Ectodermal cell (in vitro differentiated cells): ENCODE measurements around the gene GPATCH2L.

Experiments
- H3K27ac ChIP-seq: 2 replicates; pipeline ENCODE4 v1.7.0; 2013; ENCODE audit warnings: mild to moderate bottlenecking, low read depth, low read length; ENCODE audit not compliant: insufficient read depth, poor library complexity, severe bottlenecking
- H3K27me3 ChIP-seq: 2 replicates; pipeline ENCODE4 v1.7.0; 2013; ENCODE audit warnings: mild to moderate bottlenecking, low read length; ENCODE audit not compliant: insufficient read depth, control insufficient read depth, poor library complexity, severe bottlenecking
- H3K36me3 ChIP-seq: one replicate; pipeline ENCODE4 v1.7.0; 2013; ENCODE audit warnings: low read length; ENCODE audit not compliant: control insufficient read depth, insufficient read depth
- H3K4me1 ChIP-seq: one replicate; pipeline ENCODE4 v1.7.0; 2013; ENCODE audit warnings: low read length; ENCODE audit not compliant: control insufficient read depth, insufficient read depth
- H3K4me3 ChIP-seq: 2 replicates; pipeline ENCODE4 v1.7.0; 2013; ENCODE audit warnings: low read depth, low read length, control low read depth; ENCODE audit not compliant: insufficient read depth
- H3K9me3 ChIP-seq: 2 replicates; pipeline ENCODE4 v1.7.0; 2013; ENCODE audit warnings: mild to moderate bottlenecking, low read length, moderate library complexity; ENCODE audit not compliant: control insufficient read depth
- WGBS, 2 experiments: methylation state at CpG; one replicate each; pipeline ENCODE4 v1.1.7; 2013; ENCODE audit warnings: missing lambda C conversion rate in 2 of 2; 5-methylcytosine and 5-hydroxymethylcytosine counted together

The GPATCH2L gene

DNA sequence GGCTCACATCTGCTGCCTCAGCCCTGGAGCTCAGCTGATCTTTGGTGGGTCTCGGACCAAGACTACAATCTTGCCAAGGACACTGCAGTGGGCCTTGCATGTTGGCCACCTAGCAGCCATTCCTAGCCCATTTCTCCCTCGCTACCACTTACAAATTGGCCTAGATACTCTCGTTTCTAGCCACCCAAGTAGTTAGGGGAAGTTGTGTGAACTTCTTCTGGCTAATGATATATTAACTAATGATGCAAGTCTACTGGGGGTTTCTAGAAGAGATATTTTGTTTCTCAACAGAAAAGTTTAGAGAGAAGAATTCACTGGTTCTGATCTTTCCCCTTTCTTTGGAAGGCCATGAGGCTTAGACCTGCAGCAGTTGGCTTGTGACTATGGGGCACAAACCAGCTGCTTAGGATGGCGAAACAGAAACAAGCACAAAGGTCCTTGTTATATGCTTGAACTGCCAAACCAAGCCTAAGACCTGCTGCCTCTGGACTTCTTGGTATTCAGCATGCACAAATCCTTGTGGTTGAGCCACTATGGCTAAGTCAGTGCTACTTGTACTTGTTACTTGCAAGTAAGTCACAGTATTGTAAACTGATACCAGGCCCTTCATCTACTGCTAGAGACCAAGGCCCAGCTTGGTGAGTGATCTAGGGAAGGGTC, 30.5 kb upstream of the GPATCH2L start:
- no peaks in the 10 kb centered on the region for H3K9me3 ChIP-seq
- H3K27me3 ChIP-seq: no peaks in the 10 kb centered on the region
- H3K36me3 ChIP-seq: no peaks in the 10 kb centered on the region
- H3K27ac ChIP-seq: no peak overlapping the region
- peaks cover 5% of the 10 kb centered on the region for H3K4me1 ChIP-seq
- no peak overlapping the region for H3K4me3 ChIP-seq
- WGBS, 2 experiments: 70 to 73% methylated on average over 4 of the region's 4 CpGs

DNA sequence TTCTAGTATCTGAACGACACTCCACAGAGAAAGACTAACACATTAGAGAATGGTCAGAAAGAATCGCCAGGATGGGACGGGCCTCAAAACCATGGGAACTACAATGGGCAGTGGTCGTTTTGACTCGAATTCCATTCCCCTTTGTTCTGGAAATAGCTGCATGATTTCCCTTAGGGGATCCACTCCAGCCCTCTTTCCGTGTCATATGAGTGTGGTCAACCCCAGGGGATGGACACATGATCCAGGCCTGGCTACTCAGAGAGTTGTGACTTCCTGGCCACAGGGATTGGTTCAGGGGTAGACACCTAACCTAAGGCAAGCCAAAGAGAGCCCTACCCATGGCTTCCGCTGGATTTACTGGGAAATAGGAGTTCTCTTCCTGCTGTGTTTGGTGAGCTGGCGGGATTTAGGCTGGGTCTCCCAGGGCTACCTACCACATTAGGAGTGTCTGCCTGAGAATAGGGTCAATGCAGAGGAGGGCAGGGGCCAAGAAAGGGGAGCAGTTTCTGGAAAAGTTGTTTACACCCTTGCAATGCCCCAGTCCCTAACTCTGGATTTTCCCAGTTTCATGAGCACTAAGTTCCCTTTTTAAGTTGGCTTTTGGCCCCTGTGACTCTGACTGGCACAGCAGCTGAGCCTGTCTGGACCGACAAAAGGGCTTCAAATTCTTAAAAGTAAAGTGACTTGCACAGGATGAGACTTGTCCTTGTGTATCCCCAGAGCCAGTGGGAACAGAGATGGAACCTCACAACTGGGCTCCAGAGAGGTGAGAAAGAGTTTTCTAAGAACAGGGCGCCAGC, 28.1 kb upstream of the GPATCH2L start:
- H3K27me3 ChIP-seq: no peaks in the 10 kb centered on the region
- no peak overlapping the region for H3K4me3 ChIP-seq
- no peaks in the 10 kb centered on the region for H3K36me3 ChIP-seq
- 77 to 80% methylated on average over 10 of the region's 10 CpGs for WGBS, 2 experiments
- H3K27ac ChIP-seq: no peak overlapping the region
- H3K4me1 ChIP-seq: no peaks in the 10 kb centered on the region
- H3K9me3 ChIP-seq: no peaks in the 10 kb centered on the region

DNA sequence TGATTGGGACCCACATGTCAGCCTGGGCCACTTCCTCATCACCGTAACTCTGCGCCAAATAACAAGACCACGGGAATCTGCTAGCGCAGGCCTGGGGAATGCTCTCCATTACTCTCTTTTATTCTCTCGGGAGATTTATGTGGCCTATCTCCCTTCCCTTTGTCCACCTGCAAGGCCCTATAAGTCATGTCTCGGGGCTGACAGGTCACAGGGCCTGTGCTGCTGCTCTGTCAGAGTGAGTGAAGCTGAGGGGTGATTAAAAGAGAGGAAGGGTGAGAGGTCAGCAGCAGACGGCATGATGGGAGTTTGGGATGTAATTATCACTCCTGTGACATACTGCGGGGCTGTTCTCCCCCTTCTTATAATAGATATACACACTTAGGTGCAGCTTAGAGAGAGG, 26.2 kb upstream of the GPATCH2L start:
- 95 to 96% methylated on average over 6 to 8 of the region's 8 CpGs for WGBS, 2 experiments
- H3K27me3 ChIP-seq: peaks cover under 1% of the 10 kb centered on the region

DNA sequence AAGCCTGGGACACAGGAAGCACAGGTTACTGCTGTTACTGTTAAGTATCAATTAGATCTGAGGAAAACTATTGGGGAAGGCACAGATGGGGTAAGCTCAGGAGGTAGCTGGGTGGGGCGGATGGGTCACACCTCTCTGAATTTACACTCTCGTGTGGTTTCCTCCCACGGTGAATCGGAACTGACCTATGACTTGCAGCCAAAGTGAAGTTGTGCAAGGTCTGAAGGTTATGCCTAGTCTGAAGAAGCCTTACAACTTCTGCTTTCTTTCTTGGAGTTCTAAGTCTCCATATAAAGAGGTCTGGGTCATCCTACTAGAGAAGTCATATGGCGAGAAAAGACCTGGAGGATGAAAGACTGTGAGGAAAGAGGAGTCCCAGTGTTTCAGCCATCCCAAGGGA, 25.6 kb upstream of the GPATCH2L start:
- Histone ChIP-seq H3K9me3 (no peaks in the 10 kb centered on the region), H3K4me1 (peaks cover 5% of the 10 kb centered on the region), H3K27ac (no peak overlapping the region), H3K36me3 (no peaks in the 10 kb centered on the region), H3K4me3 (no peak overlapping the region), H3K27me3 (peaks cover 6% of the 10 kb centered on the region)
- WGBS, 2 experiments: 93 to 96% methylated on average over 5 of the region's 5 CpGs

More for the DNA sequence above, 26.2 kb upstream of the GPATCH2L start:
- H3K27ac ChIP-seq: no peak overlapping the region
- H3K4me3 ChIP-seq: no peak overlapping the region
- no peaks in the 10 kb centered on the region for H3K36me3 ChIP-seq
- H3K4me1 ChIP-seq: no peaks in the 10 kb centered on the region
- no peaks in the 10 kb centered on the region for H3K9me3 ChIP-seq

DNA sequence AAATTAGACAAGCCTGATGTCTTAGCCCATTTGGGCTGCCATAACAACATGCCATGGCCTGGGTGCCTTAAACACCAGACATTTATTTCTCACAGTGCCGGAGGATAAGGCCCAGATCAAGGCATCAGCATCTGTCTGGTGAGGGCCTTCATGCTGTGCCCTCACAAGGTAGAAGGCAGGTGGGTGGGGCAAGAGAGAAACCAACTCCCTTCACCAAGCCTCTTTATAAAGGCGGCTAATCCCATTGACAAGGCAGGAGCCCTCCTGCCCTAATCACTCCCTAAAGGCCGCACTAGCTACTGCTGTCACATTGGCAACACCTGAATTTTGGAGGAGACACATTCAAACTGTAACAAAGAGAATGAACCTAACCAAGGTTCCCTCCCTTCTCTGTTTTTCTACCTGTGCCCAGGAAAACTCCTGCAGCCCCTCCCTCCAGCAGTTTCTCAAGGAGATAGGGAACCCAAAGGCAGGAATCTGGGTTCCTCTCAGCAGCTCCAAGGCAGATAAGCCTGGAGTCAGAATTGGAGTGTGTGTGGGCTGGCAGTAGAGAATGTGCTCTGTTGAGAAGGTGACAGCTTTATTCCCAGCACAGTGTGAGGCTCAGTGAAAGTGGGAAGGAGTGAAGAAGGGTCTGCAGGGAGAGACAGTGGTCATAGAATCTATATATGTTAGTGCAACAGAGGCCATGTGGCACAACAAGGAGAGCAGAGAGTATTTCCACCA, 21.7 kb upstream of the GPATCH2L start:
- WGBS, 2 experiments: 34 to 72% methylated on average over 2 to 3 of the region's 3 CpGs
- Histone ChIP-seq H3K4me1 (peaks cover 18% of the 10 kb centered on the region), H3K27me3 (peaks cover 17% of the 10 kb centered on the region)

DNA sequence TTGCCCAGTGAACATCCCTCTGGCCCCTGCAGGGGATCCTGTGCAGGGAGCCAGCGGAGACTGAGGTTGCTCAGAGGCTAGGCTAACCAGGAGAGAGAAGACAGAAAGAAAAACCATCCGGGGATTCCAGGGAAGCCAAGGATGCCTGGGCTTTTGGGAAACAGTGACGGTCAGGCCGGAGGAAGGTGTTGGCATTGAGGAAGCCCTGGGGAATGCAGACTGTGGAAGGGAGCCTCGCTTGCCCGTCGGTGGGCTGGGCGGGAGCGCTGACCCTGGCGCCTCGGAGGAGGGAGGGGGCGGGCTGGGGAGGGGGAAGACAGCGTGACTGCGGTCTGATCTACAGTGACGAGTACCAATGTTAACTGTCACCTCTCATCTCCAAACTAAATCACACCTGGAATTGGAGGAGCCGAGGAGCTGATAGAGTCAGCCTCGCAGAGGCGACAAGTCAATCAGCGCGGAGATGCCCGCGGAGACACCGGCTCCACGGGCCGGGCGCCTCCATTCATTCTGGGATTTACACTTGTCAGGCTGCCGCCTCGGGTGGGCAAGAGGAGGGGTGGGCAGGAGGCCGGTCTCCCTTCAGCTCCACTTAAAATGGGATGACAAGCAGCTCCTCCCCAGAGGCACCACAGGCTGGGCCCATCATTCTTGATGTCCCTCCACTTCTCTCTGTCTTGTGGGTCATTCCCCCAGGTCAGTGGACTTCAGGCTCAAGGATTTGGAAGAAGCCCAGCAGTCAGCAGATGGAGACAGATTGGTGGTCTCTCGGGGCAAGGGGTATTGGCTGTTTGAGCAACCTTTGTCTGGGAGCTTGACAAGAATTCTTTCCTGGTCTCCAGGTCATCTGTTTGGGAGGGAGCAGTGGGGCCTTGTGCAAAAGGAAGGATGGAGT, 20.4 kb upstream of the GPATCH2L start:
- H3K27ac ChIP-seq: no peak overlapping the region
- H3K9me3 ChIP-seq: no peaks in the 10 kb centered on the region
- H3K27me3 ChIP-seq: peaks cover 17% of the 10 kb centered on the region
- WGBS, 2 experiments: 34 to 38% methylated on average over 22 to 28 of the region's 30 CpGs
- no peak overlapping the region for H3K4me3 ChIP-seq
- no peaks in the 10 kb centered on the region for H3K36me3 ChIP-seq
- peaks cover 18% of the 10 kb centered on the region for H3K4me1 ChIP-seq

More for the DNA sequence above, 21.7 kb upstream of the GPATCH2L start:
- no peak overlapping the region for H3K4me3 ChIP-seq
- no peaks in the 10 kb centered on the region for H3K36me3 ChIP-seq
- no peak overlapping the region for H3K27ac ChIP-seq
- H3K9me3 ChIP-seq: no peaks in the 10 kb centered on the region

DNA sequence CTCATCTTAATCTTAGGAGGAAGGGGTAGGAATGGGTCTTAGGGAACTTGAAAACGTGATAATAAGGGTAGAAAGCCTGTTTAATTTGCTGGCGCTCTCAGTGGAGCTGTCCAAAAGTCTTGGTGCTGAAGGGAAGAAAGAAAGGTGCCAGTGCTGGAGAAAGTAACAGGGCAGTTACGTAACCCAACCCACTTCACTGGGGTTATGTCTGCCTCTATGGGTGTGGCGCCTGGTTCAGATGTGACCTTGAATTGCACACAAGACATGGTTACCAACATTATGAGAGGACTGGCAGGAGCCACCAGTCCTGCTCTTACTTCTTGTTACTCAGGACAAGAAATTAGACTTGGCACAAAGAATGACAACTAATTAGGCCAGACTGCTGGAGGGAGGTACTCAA, 18.6 kb upstream of the GPATCH2L start:
- Histone ChIP-seq H3K36me3 (no peaks in the 10 kb centered on the region), H3K27me3 (peaks cover 20% of the 10 kb centered on the region), H3K9me3 (no peaks in the 10 kb centered on the region), H3K4me3 (no peak overlapping the region), H3K4me1 (peaks cover 25% of the 10 kb centered on the region), H3K27ac (no peak overlapping the region)
- WGBS, 2 experiments: 34 to 35% methylated on average over 4 of the region's 4 CpGs

DNA sequence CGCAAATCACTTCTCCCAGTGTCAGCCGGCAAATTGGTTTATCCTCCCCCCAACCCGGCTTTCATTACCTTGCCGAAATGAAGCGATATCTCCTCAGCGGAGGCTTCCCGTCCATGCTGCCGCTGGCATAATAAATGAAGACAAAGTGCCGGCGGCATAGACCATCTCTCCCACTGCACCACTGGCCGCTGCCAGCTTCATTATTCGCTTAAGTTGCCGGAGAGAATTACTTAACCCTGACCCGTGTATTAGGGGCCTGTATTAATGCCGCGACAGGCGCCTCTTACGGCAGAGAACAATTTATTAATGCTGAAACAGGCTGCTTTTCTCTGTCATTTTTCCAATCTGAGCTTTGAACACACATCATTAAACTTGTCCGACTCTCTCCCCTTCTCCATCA, 17.5 kb upstream of the GPATCH2L start:
- Histone ChIP-seq H3K27ac (no peak overlapping the region), H3K36me3 (no peaks in the 10 kb centered on the region), H3K4me3 (no peak overlapping the region), H3K27me3 (peaks cover 25% of the 10 kb centered on the region), H3K4me1 (peaks cover 25% of the 10 kb centered on the region), H3K9me3 (no peaks in the 10 kb centered on the region)
- WGBS, 2 experiments: 93 to 96% methylated on average over 19 of the region's 19 CpGs

DNA sequence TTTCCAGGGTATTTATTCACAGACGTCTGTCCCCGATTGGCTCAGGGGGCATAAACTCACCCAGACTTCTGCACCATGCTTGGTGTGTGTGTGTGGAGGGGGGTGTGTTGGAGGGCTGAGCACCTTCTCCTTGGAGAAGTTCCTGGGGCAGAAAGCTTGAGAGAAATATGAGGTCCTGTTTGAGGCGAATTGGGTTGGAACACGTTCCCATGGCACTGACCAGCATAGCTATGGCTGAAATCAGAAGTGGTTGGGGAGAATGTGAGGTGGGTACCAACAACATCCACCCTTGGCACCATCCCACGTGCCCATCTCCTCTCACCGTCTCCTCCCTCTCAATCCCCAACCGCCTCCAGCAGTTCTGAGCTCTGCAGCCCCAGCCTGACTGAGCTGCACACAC, 16.0 kb upstream of the GPATCH2L start:
- no peak overlapping the region for H3K4me3 ChIP-seq
- H3K27ac ChIP-seq: no peak overlapping the region
- 82 to 84% methylated on average over 7 of the region's 7 CpGs for WGBS, 2 experiments
- H3K27me3 ChIP-seq: peaks cover 22% of the 10 kb centered on the region
- peaks cover 24% of the 10 kb centered on the region for H3K4me1 ChIP-seq
- no peaks in the 10 kb centered on the region for H3K36me3 ChIP-seq
- H3K9me3 ChIP-seq: no peaks in the 10 kb centered on the region
